ENCODE data around the gene KNSTRN. TPM values are rescaled to one million over a fixed set of nuclear protein-coding genes. Genes with fewer than 3 reads are reported as not detected.

Gene KNSTRN
- total and polyA plus RNA-seq, 2 donors (not counting 3 experiments of a cell fraction or from before 2014, with no cell fraction given): 24.4 to 61.4 TPM

DNA sequence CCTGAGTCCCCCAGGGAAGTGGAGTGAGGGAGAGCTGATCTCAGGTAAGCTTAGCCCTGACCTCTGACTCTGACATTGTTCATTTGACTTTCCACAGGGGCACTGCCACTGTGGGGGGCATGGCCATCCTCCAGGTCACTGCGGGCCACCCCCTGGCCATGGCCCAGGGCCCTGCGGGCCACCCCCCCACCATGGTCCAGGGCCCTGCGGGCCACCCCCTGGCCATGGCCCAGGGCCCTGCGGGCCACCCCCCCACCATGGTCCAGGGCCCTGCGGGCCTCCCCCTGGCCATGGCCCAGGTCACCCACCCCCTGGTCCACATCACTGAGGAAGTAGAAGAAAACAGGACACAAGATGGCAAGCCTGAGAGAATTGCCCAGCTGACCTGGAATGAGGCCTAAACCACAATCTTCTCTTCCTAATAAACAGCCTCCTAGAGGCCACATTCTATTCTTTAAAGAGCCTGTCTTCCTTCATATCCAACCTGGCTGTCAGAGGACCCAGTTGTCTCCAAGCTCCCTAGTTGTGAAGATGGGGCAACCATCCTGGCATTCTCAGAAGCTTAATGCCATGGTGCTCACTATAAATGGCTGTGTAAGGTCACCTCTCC lies 26.4 kb upstream of the KNSTRN start:
- TF ChIP-seq JUN (IDR thresholded peaks at IDR 0.05; ENCODE audit: borderline replicate concordance, insufficient read depth, insufficient read length, low read depth): no peak
- no peak for TF ChIP-seq POLR2AphosphoS5 (IDR thresholded peaks at IDR 0.05; ENCODE audit: insufficient read depth, low read depth, low read length)
- no peak for TF ChIP-seq POLR2A (IDR thresholded peaks at IDR 0.05; ENCODE audit: low read depth, low read length)
- no peak for DNase-seq (ENCODE audit: low read depth, low spot score)
- H2AFZ ChIP-seq (ENCODE audit: low read depth, low read length): no peak overlapping the region
- H3K4me3 ChIP-seq (replicated peaks in 1 of 3; ENCODE audit: insufficient read depth in 1 of 3, low read depth in 1 of 3, low read length in 3 of 3): no peak overlapping the region
- no peaks in the 10 kb centered on the region for H3K9me1 ChIP-seq (replicated peaks; ENCODE audit: control insufficient read depth, extremely low read depth, insufficient read depth, low read length)
- no peaks in the 10 kb centered on the region for H3K79me2 ChIP-seq (ENCODE audit: control insufficient read depth, insufficient read depth, low read length)
- no peaks in the 10 kb centered on the region for H3K9me3 ChIP-seq (replicated peaks; ENCODE audit: control insufficient read depth, insufficient read depth, low read length)
- H3K36me3 ChIP-seq (ENCODE audit: control insufficient read depth in 2 of 2, extremely low read depth in 1 of 2, insufficient read depth in 2 of 2, low read length in 2 of 2): no peaks in the 10 kb centered on the region
- H4K20me1 ChIP-seq (replicated peaks; ENCODE audit: control insufficient read depth, extremely low read depth, insufficient read depth, low read length): no peaks in the 10 kb centered on the region
- no peak overlapping the region for H3K4me2 ChIP-seq (ENCODE audit: insufficient read depth, low read length)
- H3K27ac ChIP-seq (ENCODE audit: insufficient read depth, low read depth, low read length): no peak overlapping the region
- intact Hi-C loops (cut with micrococcal nuclease): no loop called here
- ChIA-PET POLR2A (no interaction called here), CTCF (interaction anchor here (1.0 to 6.4 kb wide), 7 partner anchors 9 to 76 kb away, joined by 3 to 82 read pairs (median 13); partner anchors contain the start of gene CCDC9B)
- no peak overlapping the region for H3K9ac ChIP-seq (replicated peaks; ENCODE audit: extremely low read depth, insufficient read depth, low read length)
- no peak for FAIRE-seq
- dilution Hi-C loops (cut with MboI; ENCODE audit: extremely low pct_ligation_motif_present, low sequenced_read_pairs): no loop called here
- peaks cover 8% of the 10 kb centered on the region for H3K4me1 ChIP-seq (ENCODE audit: control insufficient read depth, extremely low read depth, insufficient read depth, low read length)
- H3K27me3 ChIP-seq (ENCODE audit: control insufficient read depth in 2 of 2, insufficient read depth in 2 of 2, low read length in 2 of 2): peaks cover 9 to 10% of the 10 kb centered on the region in 2 experiments
- BruUV-seq (replicated peaks): no TSS peak

DNA sequence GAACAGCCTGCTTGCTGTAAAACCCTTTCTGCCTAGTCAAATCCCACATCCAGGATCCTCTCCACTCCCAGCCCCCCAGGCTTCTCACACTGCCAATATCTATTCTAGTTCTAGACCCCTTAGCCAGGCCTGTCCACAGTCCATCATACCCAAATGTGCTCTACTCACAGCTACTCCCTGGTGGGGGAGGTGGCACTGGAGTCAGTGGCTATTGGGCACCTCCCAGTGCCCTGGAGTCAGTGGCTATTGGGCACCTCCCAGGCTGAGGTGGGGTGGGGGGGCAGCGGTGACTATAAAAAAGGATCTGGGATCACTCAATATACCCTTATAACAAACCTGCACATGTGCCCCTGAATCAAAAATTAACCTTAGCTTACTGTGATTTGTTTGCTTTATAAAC lies 25.3 kb upstream of the KNSTRN start:
- FAIRE-seq: no peak
- POLR2A ChIA-PET: no interaction called here
- H4K20me1 ChIP-seq (replicated peaks; ENCODE audit: control insufficient read depth, extremely low read depth, insufficient read depth, low read length): no peaks in the 10 kb centered on the region
- dilution Hi-C loops (cut with MboI; ENCODE audit: extremely low pct_ligation_motif_present, low sequenced_read_pairs) (no loop called here), intact Hi-C loops (cut with micrococcal nuclease) (no loop called here)
- H3K4me3 ChIP-seq (replicated peaks in 1 of 3; ENCODE audit: insufficient read depth in 1 of 3, low read depth in 1 of 3, low read length in 3 of 3): no peak overlapping the region
- peak overlapping the region; percentile 86 for H3K4me2 ChIP-seq (ENCODE audit: insufficient read depth, low read length)
- peaks cover 9 to 13% of the 10 kb centered on the region in 2 experiments for H3K27me3 ChIP-seq (ENCODE audit: control insufficient read depth in 2 of 2, insufficient read depth in 2 of 2, low read length in 2 of 2)
- no peaks in the 10 kb centered on the region for H3K79me2 ChIP-seq (ENCODE audit: control insufficient read depth, insufficient read depth, low read length)
- H3K27ac ChIP-seq (ENCODE audit: insufficient read depth, low read depth, low read length): no peak overlapping the region
- no peak overlapping the region for H3K9ac ChIP-seq (replicated peaks; ENCODE audit: extremely low read depth, insufficient read depth, low read length)
- H3K4me1 ChIP-seq (ENCODE audit: control insufficient read depth, extremely low read depth, insufficient read depth, low read length): peaks cover 8% of the 10 kb centered on the region
- no peaks in the 10 kb centered on the region for H3K9me1 ChIP-seq (replicated peaks; ENCODE audit: control insufficient read depth, extremely low read depth, insufficient read depth, low read length)
- no peak overlapping the region for H2AFZ ChIP-seq (ENCODE audit: low read depth, low read length)
- H3K9me3 ChIP-seq (replicated peaks; ENCODE audit: control insufficient read depth, insufficient read depth, low read length): no peaks in the 10 kb centered on the region
- H3K36me3 ChIP-seq (ENCODE audit: control insufficient read depth in 2 of 2, extremely low read depth in 1 of 2, insufficient read depth in 2 of 2, low read length in 2 of 2): no peaks in the 10 kb centered on the region
- TF ChIP-seq POLR2AphosphoS5 (IDR thresholded peaks at IDR 0.05; ENCODE audit: insufficient read depth, low read depth, low read length): no peak
- TF ChIP-seq, protein P1, sequence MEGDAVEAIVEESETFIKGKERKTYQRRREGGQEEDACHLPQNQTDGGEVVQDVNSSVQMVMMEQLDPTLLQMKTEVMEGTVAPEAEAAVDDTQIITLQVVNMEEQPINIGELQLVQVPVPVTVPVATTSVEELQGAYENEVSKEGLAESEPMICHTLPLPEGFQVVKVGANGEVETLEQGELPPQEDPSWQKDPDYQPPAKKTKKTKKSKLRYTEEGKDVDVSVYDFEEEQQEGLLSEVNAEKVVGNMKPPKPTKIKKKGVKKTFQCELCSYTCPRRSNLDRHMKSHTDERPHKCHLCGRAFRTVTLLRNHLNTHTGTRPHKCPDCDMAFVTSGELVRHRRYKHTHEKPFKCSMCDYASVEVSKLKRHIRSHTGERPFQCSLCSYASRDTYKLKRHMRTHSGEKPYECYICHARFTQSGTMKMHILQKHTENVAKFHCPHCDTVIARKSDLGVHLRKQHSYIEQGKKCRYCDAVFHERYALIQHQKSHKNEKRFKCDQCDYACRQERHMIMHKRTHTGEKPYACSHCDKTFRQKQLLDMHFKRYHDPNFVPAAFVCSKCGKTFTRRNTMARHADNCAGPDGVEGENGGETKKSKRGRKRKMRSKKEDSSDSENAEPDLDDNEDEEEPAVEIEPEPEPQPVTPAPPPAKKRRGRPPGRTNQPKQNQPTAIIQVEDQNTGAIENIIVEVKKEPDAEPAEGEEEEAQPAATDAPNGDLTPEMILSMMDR (IDR thresholded peaks at IDR 0.05; ENCODE audit: extremely low read depth in 1 of 2, insufficient read depth in 1 of 2, low read depth in 1 of 2, low read length in 2 of 2): no peak
- no peak for TF ChIP-seq EZH2 (IDR thresholded peaks at IDR 0.05; ENCODE audit: borderline replicate concordance, low read depth, low read length, severe bottlenecking)
- TF ChIP-seq FOS (IDR thresholded peaks at IDR 0.05; ENCODE audit: borderline replicate concordance, insufficient read depth, low read length): no peak
- no peak for TF ChIP-seq GATA2 (IDR thresholded peaks at IDR 0.05; ENCODE audit: insufficient read depth, insufficient read length, low read depth, low read length)
- TF ChIP-seq JUN (IDR thresholded peaks at IDR 0.05; ENCODE audit: borderline replicate concordance, insufficient read depth, insufficient read length, low read depth): no peak
- TF ChIP-seq, protein P2, sequence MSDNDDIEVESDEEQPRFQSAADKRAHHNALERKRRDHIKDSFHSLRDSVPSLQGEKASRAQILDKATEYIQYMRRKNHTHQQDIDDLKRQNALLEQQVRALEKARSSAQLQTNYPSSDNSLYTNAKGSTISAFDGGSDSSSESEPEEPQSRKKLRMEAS (IDR thresholded peaks at IDR 0.05; ENCODE audit: insufficient read depth, insufficient read length): no peak
- TF ChIP-seq MYC (IDR thresholded peaks at IDR 0.05; ENCODE audit: low read depth, low read length): no peak
- TF ChIP-seq POLR2A (IDR thresholded peaks at IDR 0.05; ENCODE audit: low read depth, low read length): no peak
- CTCF ChIA-PET: interaction anchor here (1.1 to 6.4 kb wide), 10 partner anchors 9 to 502 kb away, joined by 3 to 82 read pairs (median 6); partner anchors contain the start of gene CCDC9B
- BruUV-seq (replicated peaks): no TSS peak
- DNase-seq (ENCODE audit: low read depth, low spot score): no peak
